ENCODE data around the gene IGSF10. TPM values are rescaled to one million over a fixed set of nuclear protein-coding genes. Genes with fewer than 3 reads are reported as not detected.

IGSF10 gene
- total RNA-seq, 2 donors from 2014 or later, result 5.2 to 5.7 TPM

DNA sequence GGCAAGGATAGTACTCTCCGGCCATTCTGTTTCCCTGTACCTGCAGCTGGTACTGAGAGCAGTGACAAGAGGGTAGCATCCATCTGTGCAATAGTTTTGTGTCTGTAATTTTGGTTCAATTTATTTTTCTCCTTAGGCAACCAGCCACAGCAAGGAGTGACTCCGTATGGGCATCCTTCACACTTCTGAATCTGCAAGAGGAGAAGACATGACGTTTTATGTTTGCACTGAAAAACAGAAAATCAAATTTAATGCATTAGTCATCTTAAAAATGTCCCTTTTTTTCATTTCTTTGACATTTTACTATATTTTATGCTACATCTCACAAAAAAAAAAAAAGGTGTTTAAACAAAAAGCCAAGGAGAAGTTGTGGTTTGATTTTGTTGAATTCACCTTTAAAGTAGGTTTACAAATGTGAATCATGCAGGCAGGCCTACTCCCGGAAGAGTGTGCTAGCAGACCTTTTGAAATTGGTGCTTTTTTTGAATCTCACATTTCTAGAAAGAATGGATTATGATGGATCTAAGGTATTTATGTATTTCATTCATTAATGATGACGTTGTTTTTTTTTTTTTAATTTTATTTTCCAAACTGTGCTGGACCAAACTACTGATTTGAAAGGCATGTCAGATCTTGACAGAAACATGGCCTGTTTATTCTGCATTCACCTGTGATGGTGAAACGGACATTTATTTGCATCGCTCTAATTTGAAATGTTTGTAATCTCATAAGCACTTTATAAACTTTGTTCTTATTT is 28.1 kb downstream of the IGSF10 start:
- Histone ChIP-seq H3K36me3 (no peaks in the 10 kb centered on the region), H3K27ac (no peak overlapping the region), H3K4me3 (no peak overlapping the region), H3K4me1 (no peaks in the 10 kb centered on the region), H3K9me3 (no peaks in the 10 kb centered on the region), H3K27me3 (no peaks in the 10 kb centered on the region)
- DNase-seq (ENCODE audit: low spot score), result no peak
- TF ChIP-seq, protein P1, sequence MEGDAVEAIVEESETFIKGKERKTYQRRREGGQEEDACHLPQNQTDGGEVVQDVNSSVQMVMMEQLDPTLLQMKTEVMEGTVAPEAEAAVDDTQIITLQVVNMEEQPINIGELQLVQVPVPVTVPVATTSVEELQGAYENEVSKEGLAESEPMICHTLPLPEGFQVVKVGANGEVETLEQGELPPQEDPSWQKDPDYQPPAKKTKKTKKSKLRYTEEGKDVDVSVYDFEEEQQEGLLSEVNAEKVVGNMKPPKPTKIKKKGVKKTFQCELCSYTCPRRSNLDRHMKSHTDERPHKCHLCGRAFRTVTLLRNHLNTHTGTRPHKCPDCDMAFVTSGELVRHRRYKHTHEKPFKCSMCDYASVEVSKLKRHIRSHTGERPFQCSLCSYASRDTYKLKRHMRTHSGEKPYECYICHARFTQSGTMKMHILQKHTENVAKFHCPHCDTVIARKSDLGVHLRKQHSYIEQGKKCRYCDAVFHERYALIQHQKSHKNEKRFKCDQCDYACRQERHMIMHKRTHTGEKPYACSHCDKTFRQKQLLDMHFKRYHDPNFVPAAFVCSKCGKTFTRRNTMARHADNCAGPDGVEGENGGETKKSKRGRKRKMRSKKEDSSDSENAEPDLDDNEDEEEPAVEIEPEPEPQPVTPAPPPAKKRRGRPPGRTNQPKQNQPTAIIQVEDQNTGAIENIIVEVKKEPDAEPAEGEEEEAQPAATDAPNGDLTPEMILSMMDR (IDR thresholded peaks at IDR 0.05), result no peak

DNA sequence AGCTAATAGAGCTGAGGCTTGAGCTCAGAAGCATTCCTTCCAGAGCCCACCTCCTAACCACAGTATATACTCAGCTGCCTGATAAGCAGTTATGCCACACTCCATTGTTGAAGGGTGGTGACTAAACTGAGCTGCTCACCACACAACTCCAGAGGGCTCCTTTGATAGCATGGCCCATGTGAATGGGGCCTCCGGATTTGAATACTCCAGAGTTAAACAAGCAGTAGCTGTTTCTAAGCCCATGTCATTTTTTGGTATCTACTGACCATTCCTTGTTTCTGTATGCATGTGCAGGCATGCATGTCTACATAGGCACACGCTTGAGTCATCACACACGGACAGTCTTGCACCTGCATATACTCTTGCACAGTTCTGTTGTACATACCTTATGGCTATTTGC is 28.9 kb downstream of the IGSF10 start:
- TF ChIP-seq, protein P1 (IDR thresholded peaks at IDR 0.05), result no peak
- Histone ChIP-seq H3K4me1 (no peaks in the 10 kb centered on the region), H3K36me3 (no peaks in the 10 kb centered on the region), H3K9me3 (no peaks in the 10 kb centered on the region), H3K27me3 (no peaks in the 10 kb centered on the region), H3K27ac (no peak overlapping the region), H3K4me3 (no peak overlapping the region)
- DNase-seq (ENCODE audit: low spot score), result no peak

DNA sequence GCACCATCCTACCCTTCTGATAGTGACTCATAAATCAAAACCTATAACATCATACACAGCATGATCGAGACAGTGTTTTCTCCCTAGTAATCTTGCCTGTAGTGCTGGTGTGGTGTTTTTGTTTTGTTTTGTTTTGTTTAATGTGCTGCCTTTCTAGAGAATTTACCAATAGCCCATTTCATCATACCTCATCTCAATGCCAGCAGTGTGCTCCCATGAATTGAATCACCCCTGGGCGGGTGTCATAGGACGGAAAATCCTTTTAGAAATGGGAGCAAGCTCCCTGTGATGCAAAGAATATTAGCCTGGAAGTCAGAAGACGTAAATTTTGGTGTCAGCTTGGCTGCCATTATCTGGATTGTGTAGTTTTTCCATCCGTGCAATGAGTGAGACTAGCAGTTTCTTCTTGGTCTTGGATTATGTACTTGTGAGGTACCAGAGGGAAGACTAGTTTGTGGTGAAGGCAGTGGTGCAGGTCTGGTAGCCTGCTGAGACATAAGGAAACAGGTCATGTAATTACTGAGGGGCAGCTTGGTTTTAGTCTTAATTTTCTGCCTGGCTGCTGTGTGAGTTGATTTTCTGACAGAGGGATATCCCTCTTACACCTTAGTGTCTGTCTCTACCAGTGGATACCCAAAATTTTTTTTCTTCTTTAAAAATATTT is 29.9 kb downstream of the IGSF10 start:
- TF ChIP-seq, protein P1 (IDR thresholded peaks at IDR 0.05), result no peak
- H3K4me3 ChIP-seq, result no peak overlapping the region
- no peak overlapping the region for H3K27ac ChIP-seq
- no peak for DNase-seq (ENCODE audit: low spot score)
- no peaks in the 10 kb centered on the region for H3K9me3 ChIP-seq
- H3K4me1 ChIP-seq, result no peaks in the 10 kb centered on the region
- no peaks in the 10 kb centered on the region for H3K27me3 ChIP-seq
- H3K36me3 ChIP-seq, result no peaks in the 10 kb centered on the region

DNA sequence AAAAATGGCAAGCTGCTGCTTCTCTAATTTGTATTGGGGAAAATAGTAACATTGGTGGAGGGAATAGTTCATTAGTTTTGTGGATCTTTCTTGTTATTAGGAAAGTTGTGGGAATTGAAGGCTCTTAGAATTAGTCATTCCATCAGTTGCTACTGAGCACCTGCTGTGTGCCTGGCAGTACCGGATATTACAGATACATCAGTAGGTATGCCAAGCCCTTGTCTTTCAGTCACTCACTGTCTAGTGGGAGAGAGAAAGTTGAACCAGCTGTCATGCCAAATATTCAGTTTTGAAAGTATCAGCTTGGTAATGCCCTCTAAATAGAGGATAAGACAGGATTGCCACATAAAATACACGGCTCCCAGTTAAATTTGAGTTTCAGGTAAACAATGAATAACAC is 32.5 kb downstream of the IGSF10 start:
- DNase-seq (ENCODE audit: low spot score), result no peak
- H3K27me3 ChIP-seq, result no peaks in the 10 kb centered on the region
- no peaks in the 10 kb centered on the region for H3K4me1 ChIP-seq
- no peaks in the 10 kb centered on the region for H3K36me3 ChIP-seq
- no peak overlapping the region for H3K27ac ChIP-seq
- H3K4me3 ChIP-seq, result no peak overlapping the region
- TF ChIP-seq, protein P1 (IDR thresholded peaks at IDR 0.05), result no peak
- no peaks in the 10 kb centered on the region for H3K9me3 ChIP-seq

DNA sequence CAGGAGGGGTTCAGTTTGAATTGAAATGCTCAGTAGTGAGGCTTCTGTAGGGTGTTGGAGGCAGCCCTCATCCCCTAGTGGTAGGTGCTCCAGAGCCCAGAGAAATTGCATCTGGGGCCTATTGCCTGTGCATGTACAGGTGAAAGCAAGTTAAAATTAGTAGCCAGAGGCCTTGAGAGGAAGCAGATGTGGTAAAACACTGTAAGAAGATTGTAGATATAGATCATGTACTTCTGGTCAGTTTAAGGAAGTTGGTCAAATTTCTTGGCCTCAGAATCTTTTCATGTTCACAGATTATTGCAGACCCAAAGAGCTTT is 34.6 kb downstream of the IGSF10 start:
- Histone ChIP-seq H3K36me3 (no peaks in the 10 kb centered on the region), H3K27ac (no peak overlapping the region), H3K27me3 (no peaks in the 10 kb centered on the region), H3K4me3 (no peak overlapping the region), H3K9me3 (no peaks in the 10 kb centered on the region), H3K4me1 (no peaks in the 10 kb centered on the region)
- no peak for DNase-seq (ENCODE audit: low spot score)
- TF ChIP-seq, protein P1 (IDR thresholded peaks at IDR 0.05), result no peak
